Measurements from ENCODE around the gene RRAS2. TPM values are rescaled to one million over a fixed set of nuclear protein-coding genes. Genes with fewer than 3 reads are reported as not detected.
"Not testable (repeated sequence)": the region's sequence is repeated elsewhere in the genome, so short reads cannot be mapped to it uniquely, and the experiment has no call there.

RRAS2 gene
- polyA plus RNA-seq, 3 donors = 0.19 to 0.31 TPM; not detected in 1

GRCh38 chr11:14288189-14288935 is 70.6 kb downstream of the RRAS2 start:
- Mint-ChIP-seq H3K4me3 (peak overlapping the region in 1 of 2 donors; percentile 43), H3K36me3 (no peaks in the 10 kb centered on the region), H3K4me1 (peaks cover 11% of the 10 kb centered on the region), H3K27me3 (ENCODE audit: low read depth in 3 of 3) (peaks cover 10 to 14% (median 12%) of the 10 kb centered on the region in 3 donors), H3K9me3 (peaks cover 0 to 1% (median 0%) of the 10 kb centered on the region in 7 donors), H3K27ac (peak overlapping the region in 1 of 7 donors; percentile 51)
- peak overlapping the region; percentile 34 for H2AFZ ChIP-seq (ENCODE audit: insufficient read depth, low read depth, low read length, poor library complexity, severe bottlenecking)
- H3K4me2 ChIP-seq (replicated peaks; ENCODE audit: extremely low read depth, low read length, poor library complexity, severe bottlenecking) = peak overlapping the region; percentile 9
- H3K4me3 ChIP-seq (replicated peaks in 1 of 3; ENCODE audit: low read depth in 2 of 3, low read length in 3 of 3) = no peak overlapping the region
- H3K4me1 ChIP-seq (ENCODE audit: control insufficient read depth in 1 of 2, insufficient read depth in 2 of 2, low read length in 2 of 2) = no peaks in the 10 kb centered on the region
- no peaks in the 10 kb centered on the region for H3K27me3 ChIP-seq (ENCODE audit: control insufficient read depth in 2 of 2, insufficient read depth in 2 of 2, low read length in 2 of 2)
- no peaks in the 10 kb centered on the region for H3K79me2 ChIP-seq (ENCODE audit: insufficient read depth, low read length)
- no peak overlapping the region for H3K27ac ChIP-seq (ENCODE audit: low read depth in 1 of 2, low read length in 2 of 2)
- intact Hi-C loops (cut with micrococcal nuclease) = no loop called here
- no peaks in the 10 kb centered on the region for H3K36me3 ChIP-seq (replicated peaks in 1 of 2; ENCODE audit: control insufficient read depth in 1 of 2, insufficient read depth in 2 of 2, low read length in 2 of 2)
- WGBS (ENCODE audit: insufficient coverage) = 100% methylated on average over 1 of the region's 2 CpGs
- no peaks in the 10 kb centered on the region for H4K20me1 ChIP-seq (ENCODE audit: insufficient read depth, low read length)
- H3K9ac ChIP-seq (ENCODE audit: insufficient read depth, low read length, poor library complexity, severe bottlenecking) = no peak overlapping the region
- DNase-seq = no peak
- no peaks in the 10 kb centered on the region for H3K9me3 ChIP-seq (replicated peaks in 1 of 2; ENCODE audit: control insufficient read depth in 1 of 2, insufficient read depth in 1 of 2, low read length in 2 of 2)
- TF ChIP-seq CTCF (IDR thresholded peaks at IDR 0.05) = no peak

DNA sequence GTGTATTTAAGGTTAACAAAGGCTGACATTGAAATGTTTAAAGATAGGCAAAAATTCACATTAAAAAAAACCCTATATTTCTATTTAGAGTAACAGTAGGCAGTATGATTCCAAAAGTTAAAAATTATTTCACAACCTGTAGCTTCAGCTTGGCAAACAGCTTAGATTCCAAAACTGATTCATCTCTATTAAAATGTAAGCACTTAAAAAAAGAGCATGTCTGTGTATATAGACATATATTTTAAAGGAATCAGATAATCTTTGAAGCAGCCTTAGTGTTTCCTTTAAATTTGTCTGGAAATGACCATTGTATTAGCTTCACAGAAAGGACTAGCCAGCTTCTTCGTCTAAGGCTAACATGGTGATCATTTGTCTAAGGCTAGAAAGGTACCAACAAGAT is 80.1 kb downstream of the RRAS2 start:
- H3K27ac ChIP-seq (ENCODE audit: low read depth in 1 of 2, low read length in 2 of 2); H3K4me3 ChIP-seq (replicated peaks in 1 of 3; ENCODE audit: low read depth in 2 of 3, low read length in 3 of 3); H3K27ac Mint-ChIP-seq; H3K4me1 Mint-ChIP-seq; H2AFZ ChIP-seq (ENCODE audit: insufficient read depth, low read depth, low read length, poor library complexity, severe bottlenecking); DNase-seq; H3K79me2 ChIP-seq (ENCODE audit: insufficient read depth, low read length); H3K36me3 Mint-ChIP-seq; H3K9me3 ChIP-seq (replicated peaks in 1 of 2; ENCODE audit: control insufficient read depth in 1 of 2, insufficient read depth in 1 of 2, low read length in 2 of 2); H3K4me1 ChIP-seq (ENCODE audit: control insufficient read depth in 1 of 2, insufficient read depth in 2 of 2, low read length in 2 of 2); H3K9ac ChIP-seq (ENCODE audit: insufficient read depth, low read length, poor library complexity, severe bottlenecking); H3K9me3 Mint-ChIP-seq; H3K27me3 ChIP-seq (ENCODE audit: control insufficient read depth in 2 of 2, insufficient read depth in 2 of 2, low read length in 2 of 2); H3K36me3 ChIP-seq (replicated peaks in 1 of 2; ENCODE audit: control insufficient read depth in 1 of 2, insufficient read depth in 2 of 2, low read length in 2 of 2); H3K4me3 Mint-ChIP-seq; H4K20me1 ChIP-seq (ENCODE audit: insufficient read depth, low read length); H3K4me2 ChIP-seq (replicated peaks; ENCODE audit: extremely low read depth, low read length, poor library complexity, severe bottlenecking); intact Hi-C loops (cut with micrococcal nuclease): not testable (repeated sequence)
- WGBS (ENCODE audit: insufficient coverage) = 100% methylated on average over 1 of the region's 1 CpG
- peaks cover 10 to 27% (median 13%) of the 10 kb centered on the region in 3 donors for H3K27me3 Mint-ChIP-seq (ENCODE audit: low read depth in 3 of 3)

Measured in CD14-positive monocyte (primary cell).